SK-N-SH (cell line): ENCODE data around the gene GPC5. TPM values are rescaled to one million over a fixed set of nuclear protein-coding genes. Genes with fewer than 3 reads are reported as not detected.
"Not testable (repeated sequence)": the region's sequence is repeated elsewhere in the genome, so short reads cannot be mapped to it uniquely, and the experiment has no call there.

Experiments used
- CTCF ChIA-PET: fragments of 300-600, 350-600 bp; formaldehyde crosslinking; extraction: SDS; loops from one replicate; lab custom pipeline; 2021; lab: Yijun Ruan, JAX
- POLR2A ChIA-PET: fragments of 350-600 bp; sonication (Branson Sonifier 250); formaldehyde crosslinking; extraction: SDS; loops from one replicate; lab custom pipeline; 2020; ENCODE audit warnings: antibody characterized with exemption, inconsistent platforms; lab: Yijun Ruan, JAX
- DNase-seq: peaks from one replicate; pipeline ENCODE4 v3.0.0; 2012
- H2AFZ ChIP-seq: fragments of 200-600 bp; sonication (generic); 2 replicates; pipeline ENCODE4 v1.8.1; 2016; ENCODE audit warnings: antibody characterized with exemption, mild to moderate bottlenecking, low read depth
- H3F3A ChIP-seq: fragments of 200-600 bp; sonication (generic); replicated peaks from 2 replicates; pipeline ENCODE3; 2016; ENCODE audit warnings: antibody characterized with exemption, mild to moderate bottlenecking; ENCODE audit not compliant: insufficient read depth
- H3K27ac ChIP-seq, 2 experiments: fragments of 200-500 bp in 1 of 2; fragments of 200-600 bp in 1 of 2; sonication (Bioruptor generic) in 1 of 2; sonication (generic), shearing (Covaris generic) in 1 of 2; 2 replicates each; pipeline versions ENCODE4 v1.5.1 to v1.6.1; 2014 to 2016; ENCODE audit warnings: low read depth in 2 of 2, inconsistent platforms in 1 of 2, low read length in 1 of 2, mild to moderate bottlenecking in 1 of 2, mixed read lengths in 1 of 2
- H3K27me3 ChIP-seq: fragments of 200-600 bp; sonication (generic), shearing (Covaris generic); 2 replicates; pipeline ENCODE4 v1.6.1; 2016; ENCODE audit warnings: mixed run types; ENCODE audit not compliant: insufficient read depth
- H3K36me3 ChIP-seq, 2 experiments: fragments of 200-500 bp in 1 of 2; fragments of 200-600 bp in 1 of 2; sonication (Bioruptor generic) in 1 of 2; sonication (generic) in 1 of 2; replicated peaks in 1 of 2; 2 replicates each; pipeline versions ENCODE3 to v1.5.1; 2014 to 2016; ENCODE audit warnings: low read length in 1 of 2, mild to moderate bottlenecking in 1 of 2; ENCODE audit not compliant: insufficient read depth in 2 of 2, control insufficient read depth in 1 of 2
- H3K4me1 ChIP-seq, 2 experiments: fragments of 200-500 bp in 1 of 2; fragments of 200-600 bp in 1 of 2; sonication (Bioruptor generic) in 1 of 2; sonication (generic), shearing (Covaris generic) in 1 of 2; 2 replicates each; pipeline versions ENCODE4 v1.5.1 to v1.6.1; 2014 to 2016; ENCODE audit warnings: low read depth in 1 of 2, low read length in 1 of 2, mixed run types in 1 of 2; ENCODE audit not compliant: insufficient read depth in 2 of 2, control insufficient read depth in 1 of 2
- H3K4me2 ChIP-seq: fragments of 200-600 bp; sonication (generic), shearing (Covaris generic); 2 replicates; pipeline ENCODE4 v1.6.1; 2017; ENCODE audit warnings: mixed run types
- H3K4me3 ChIP-seq, 2 experiments: fragments of 200-500 bp in 1 of 2; fragments of 200-600 bp in 1 of 2; sonication (Bioruptor generic) in 1 of 2; sonication (generic), shearing (Covaris generic) in 1 of 2; 2 replicates each; pipeline versions ENCODE4 v1.5.1 to v1.8.1; 2014 to 2016; ENCODE audit warnings: low read depth in 2 of 2, inconsistent platforms in 1 of 2, low read length in 1 of 2, mild to moderate bottlenecking in 1 of 2, mixed read lengths in 1 of 2, moderate library complexity in 1 of 2
- H3K79me2 ChIP-seq: fragments of 200-600 bp; sonication (generic); 2 replicates; pipeline ENCODE4 v1.8.1; 2017; ENCODE audit warnings: mild to moderate bottlenecking; ENCODE audit not compliant: insufficient read depth
- H3K9ac ChIP-seq: fragments of 200-600 bp; sonication (generic); 2 replicates; pipeline ENCODE4 v1.6.1; 2017; ENCODE audit warnings: mixed run types
- H3K9me2 ChIP-seq: fragments of 200-600 bp; sonication (generic); 2 replicates; pipeline ENCODE4 v1.6.1; 2017; ENCODE audit warnings: mixed run types
- H3K9me3 ChIP-seq: fragments of 200-600 bp; sonication (generic); 2 replicates; pipeline ENCODE4 v1.6.1; 2017; ENCODE audit warnings: mixed run types, mild to moderate bottlenecking, moderate library complexity
- H4K20me1 ChIP-seq: fragments of 200-600 bp; sonication (generic); 2 replicates; pipeline ENCODE4 v1.6.1; 2017; ENCODE audit warnings: mild to moderate bottlenecking, mixed run types; ENCODE audit not compliant: insufficient read depth
- EZH2phosphoT487 ChIP-seq: fragments of 200-600 bp; sonication (generic); IDR thresholded peaks from 2 replicates; pipeline ENCODE4 v1.6.1; 2017; ENCODE audit warnings: low read depth, mixed run types, mild to moderate bottlenecking, antibody characterized with exemption, moderate library complexity, borderline replicate concordance
- FOXM1 ChIP-seq: IDR thresholded peaks from 2 replicates; pipeline ENCODE4 v1.4.0; 2012; ENCODE audit warnings: low read depth, mild to moderate bottlenecking
- IRF3 ChIP-seq: fragments of 150-350 bp; IDR thresholded peaks from 2 replicates; pipeline ENCODE4 v1.6.1; 2016; ENCODE audit warnings: mild to moderate bottlenecking, low read depth, low read length
- MAX ChIP-seq: IDR thresholded peaks from 2 replicates; pipeline ENCODE4 v1.4.0; 2012; ENCODE audit warnings: low read depth
- MXI1 ChIP-seq: IDR thresholded peaks from 2 replicates; pipeline ENCODE4 v1.6.1; 2012; ENCODE audit warnings: mild to moderate bottlenecking, low read depth, low read length, improper control_type of control experiment
- POLR2AphosphoS5 ChIP-seq: IDR thresholded peaks from 2 replicates; pipeline ENCODE4 v1.6.1; 2012; ENCODE audit warnings: low read depth, low read length
- SIN3A ChIP-seq: IDR thresholded peaks from 2 replicates; pipeline ENCODE4 v1.6.1; 2012; ENCODE audit warnings: low read depth, mild to moderate bottlenecking, low read length, moderate library complexity, borderline replicate concordance
- TCF12 ChIP-seq: IDR thresholded peaks from 2 replicates; pipeline ENCODE4 v1.4.0; 2012
- USF2 ChIP-seq: fragments of 150-350 bp; IDR thresholded peaks from 2 replicates; pipeline ENCODE4 v1.6.1; 2017; ENCODE audit warnings: antibody characterized with exemption, low read length, low read depth, borderline replicate concordance
- ZBTB33 ChIP-seq: IDR thresholded peaks from 2 replicates; pipeline ENCODE4 v1.4.0; 2012; ENCODE audit warnings: low read depth, borderline replicate concordance
- WGBS: methylation state at CpG from one replicate; pipeline ENCODE4 v1.1.6; 2017; ENCODE audit warnings: low lambda C conversion rate; 5-methylcytosine and 5-hydroxymethylcytosine counted together
- polyA plus RNA-seq, 3 experiments: library from polyadenylated mRNA; depleted of rRNA; stranded (reverse); fragments of >200 nt; gene quantifications; 2 replicates each; pipeline ENCODE4 v1.2.3, GENCODE V29; 2012

The GPC5 gene
- polyA plus RNA-seq, 1 of the 3 experiments (the other 2 are of a cell fraction), result 0.03 TPM

- Histone ChIP-seq H3K4me1 (peaks cover 13 to 15% of the 10 kb centered on the region in 2 experiments), H3K27ac (no peak overlapping the region), H4K20me1 (peaks cover 35% of the 10 kb centered on the region), H3K9me2 (no peaks in the 10 kb centered on the region), H3F3A (peaks cover 18% of the 10 kb centered on the region), H3K4me2 (no peak overlapping the region), H3K9ac (0 out of 2 replicates have a peak overlapping the region, but pooled peaks have one; percentile 14), H3K79me2 (peaks cover 41% of the 10 kb centered on the region), H3K36me3 (peaks cover 62 to 76% of the 10 kb centered on the region in 2 experiments), H2AFZ (no peak overlapping the region), H3K9me3 (no peaks in the 10 kb centered on the region), H3K27me3 (peaks cover under 1% of the 10 kb centered on the region; the same call in 1 of the 2 replicates), H3K4me3 (no peak overlapping the region)
- ChIA-PET CTCF (interaction anchor here (1.3 kb wide), 1 partner anchor 11 kb away, joined by 4 read pairs; no protein-coding TSS in a partner anchor), POLR2A (no interaction called here)
- WGBS, result 97% methylated on average over 2 of the region's 2 CpGs
- no peak for TF ChIP-seq POLR2AphosphoS5
- no peak for TF ChIP-seq USF2
- TF ChIP-seq MAX, result no peak
- no peak for TF ChIP-seq ZBTB33
- no peak for TF ChIP-seq IRF3
- TF ChIP-seq MXI1, result no peak
- no peak for TF ChIP-seq FOXM1
- no peak for TF ChIP-seq TCF12
- TF ChIP-seq EZH2phosphoT487, result no peak
- TF ChIP-seq SIN3A, result no peak
- DNase-seq, result no peak
Observed at GRCh38 chr13:91351980-91352379, 46.4 kb upstream of the GPC5 start.

- H3K4me3 ChIP-seq, H3K9me2 ChIP-seq, DNase-seq, H3K27me3 ChIP-seq, H3K9ac ChIP-seq, POLR2A ChIA-PET, H3K4me2 ChIP-seq, H2AFZ ChIP-seq, H3K9me3 ChIP-seq, H3K27ac ChIP-seq, CTCF ChIA-PET: not testable (repeated sequence)
- WGBS, result 84% methylated on average over 7 of the region's 7 CpGs
- peaks cover 18% of the 10 kb centered on the region for H3F3A ChIP-seq
- H3K36me3 ChIP-seq, result peaks cover 62 to 83% of the 10 kb centered on the region in 2 experiments
- peaks cover 35% of the 10 kb centered on the region for H4K20me1 ChIP-seq
- H3K4me1 ChIP-seq, result peaks cover 13 to 15% of the 10 kb centered on the region in 2 experiments
- peaks cover 41% of the 10 kb centered on the region for H3K79me2 ChIP-seq
Observed at GRCh38 chr13:91352891-91353290, 45.5 kb upstream of the GPC5 start.
